Body of pancreas (tissue), 4 donors: ENCODE data around the gene RAB11FIP4.

ENCODE experiments used
- CTCF ChIP-seq, 7 experiments: fragments of 450-650 bp in 4 of 7; fragments of 200-600 bp in 3 of 7; sonication (generic) in 3 of 7; IDR thresholded peaks; one replicate each; pipeline ENCODE4 v1.5.1; 2016 to 2019; ENCODE audit warnings: antibody characterized with exemption in 7 of 7
- POLR2A ChIP-seq, 3 donors: fragments of 450-650 bp; IDR thresholded peaks; one replicate each; pipeline ENCODE4 v1.6.1; 2016; ENCODE audit warnings: antibody characterized with exemption in 3 of 3, mild to moderate bottlenecking in 2 of 3

- TF ChIP-seq CTCF (IDR thresholded peaks at IDR 0.05) (no peak), POLR2A (IDR thresholded peaks at IDR 0.05) (no peak)
Observed at GRCh38 chr17:31513731-31514427, 122.4 kb downstream of the RAB11FIP4 start.
